ENCODE measurements around the gene SUGCT. TPM values are rescaled to one million over a fixed set of nuclear protein-coding genes. Genes with fewer than 3 reads are reported as not detected.
A peak's percentile ranks its signal among the peaks of the same experiment; 100 is the strongest.

Gene SUGCT
- total RNA-seq: 10 to 100 TPM in 1 of 2 donors, 1 to 10 TPM in 1; 3.3 to 15.2 TPM

DNA sequence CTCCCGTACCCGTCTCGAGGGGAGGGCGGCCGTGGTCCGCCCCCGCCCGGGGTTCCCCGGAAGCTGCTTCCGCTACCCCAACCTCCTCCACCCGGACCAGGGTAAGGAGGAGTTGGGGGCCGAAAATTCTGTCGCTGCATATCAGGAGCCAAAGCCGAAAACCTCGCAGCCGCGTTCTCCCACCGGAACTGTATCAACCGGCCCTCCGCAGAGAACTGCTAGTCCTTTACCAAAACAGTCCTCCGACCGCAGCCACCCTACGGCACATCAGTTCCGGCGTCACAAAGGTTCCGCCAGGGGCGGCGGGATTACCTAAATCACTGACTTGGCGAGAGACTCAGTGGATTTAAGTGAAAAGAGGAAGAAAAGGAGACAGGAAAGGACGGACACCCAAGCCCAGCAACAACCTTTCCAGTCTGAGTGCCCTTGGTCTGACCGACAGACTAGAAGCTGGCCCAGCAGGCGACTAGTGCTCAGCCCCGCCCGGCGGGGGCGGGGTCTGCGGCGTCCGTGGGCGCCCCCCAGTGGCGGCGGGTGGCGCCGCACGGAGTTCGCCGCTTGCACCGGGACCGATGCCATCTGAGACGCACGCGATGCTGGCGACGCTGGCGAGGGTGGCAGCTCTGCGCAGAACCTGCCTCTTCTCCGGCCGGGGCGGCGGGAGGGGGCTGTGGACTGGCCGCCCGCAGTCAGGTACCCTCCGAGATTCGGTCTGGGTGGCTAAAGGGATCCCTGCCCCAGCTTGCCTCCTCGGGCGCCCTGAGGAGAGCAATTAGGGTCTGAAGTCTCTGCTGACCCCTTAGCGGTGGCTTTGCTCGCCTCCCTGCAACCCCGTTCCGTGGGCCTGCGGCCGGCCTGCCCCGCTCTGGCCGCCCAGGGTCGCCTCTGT, at the start of gene SUGCT, which contains the start of gene MPLKIP:
SUGCT (plus strand) TSS at position 578 of the 889 bp plus-strand sequence.
MPLKIP (minus strand) TSS at position 195 of the 889 bp plus-strand sequence; CDS start at position 140, 55 bp downstream.
- Histone ChIP-seq H3K27ac (peak within 1 kb of the TSS; percentile 83 to 88), H3K27me3 (replicated peaks; ENCODE audit: insufficient read depth) (no peaks in the 10 kb centered on the region), H3K9me3 (no peaks in the 10 kb centered on the region), H3K4me3 (peak within 1 kb of the TSS; percentile 83), H3K4me1 (ENCODE audit: control insufficient read depth in 1 of 2, low read depth in 2 of 2) (peaks cover 19 to 35% of the 10 kb centered on the region in 2 donors), H3K36me3 (no peaks in the 10 kb centered on the region)
- TF ChIP-seq, protein P1, sequence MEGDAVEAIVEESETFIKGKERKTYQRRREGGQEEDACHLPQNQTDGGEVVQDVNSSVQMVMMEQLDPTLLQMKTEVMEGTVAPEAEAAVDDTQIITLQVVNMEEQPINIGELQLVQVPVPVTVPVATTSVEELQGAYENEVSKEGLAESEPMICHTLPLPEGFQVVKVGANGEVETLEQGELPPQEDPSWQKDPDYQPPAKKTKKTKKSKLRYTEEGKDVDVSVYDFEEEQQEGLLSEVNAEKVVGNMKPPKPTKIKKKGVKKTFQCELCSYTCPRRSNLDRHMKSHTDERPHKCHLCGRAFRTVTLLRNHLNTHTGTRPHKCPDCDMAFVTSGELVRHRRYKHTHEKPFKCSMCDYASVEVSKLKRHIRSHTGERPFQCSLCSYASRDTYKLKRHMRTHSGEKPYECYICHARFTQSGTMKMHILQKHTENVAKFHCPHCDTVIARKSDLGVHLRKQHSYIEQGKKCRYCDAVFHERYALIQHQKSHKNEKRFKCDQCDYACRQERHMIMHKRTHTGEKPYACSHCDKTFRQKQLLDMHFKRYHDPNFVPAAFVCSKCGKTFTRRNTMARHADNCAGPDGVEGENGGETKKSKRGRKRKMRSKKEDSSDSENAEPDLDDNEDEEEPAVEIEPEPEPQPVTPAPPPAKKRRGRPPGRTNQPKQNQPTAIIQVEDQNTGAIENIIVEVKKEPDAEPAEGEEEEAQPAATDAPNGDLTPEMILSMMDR (IDR thresholded peaks at IDR 0.05): peak; percentile 99
- ATAC-seq (ENCODE audit: insufficient number of reproducible peaks, low FRiP score, low read depth): peak; percentile 95
- DNase-seq (ENCODE audit: low spot score): peak; percentile 58

DNA sequence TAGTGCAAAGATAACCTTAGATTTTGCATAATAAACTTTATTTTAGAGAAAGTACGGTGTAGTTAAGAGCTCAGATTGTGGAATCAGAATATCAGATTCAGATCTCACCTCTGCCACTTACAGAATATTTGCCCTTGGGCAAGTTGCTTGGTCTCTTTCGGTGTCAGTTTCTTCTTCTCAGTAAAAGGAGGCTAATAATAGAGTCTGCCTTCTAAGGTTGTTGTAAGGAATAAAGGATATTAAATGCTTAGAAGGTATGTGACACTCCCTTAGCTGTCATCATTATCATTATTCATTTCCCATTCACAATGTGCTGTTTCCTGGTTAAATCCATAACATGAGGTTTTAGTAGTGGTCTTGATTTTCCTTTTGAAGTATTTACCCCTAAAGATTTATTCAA, 42.6 kb upstream of the SUGCT start:
- DNase-seq (ENCODE audit: low spot score): no peak
- ATAC-seq (ENCODE audit: insufficient number of reproducible peaks, low FRiP score, low read depth): no peak
- Histone ChIP-seq H3K4me1 (ENCODE audit: control insufficient read depth in 1 of 2, low read depth in 2 of 2) (no peaks in the 10 kb centered on the region), H3K4me3 (no peak overlapping the region), H3K27ac (no peak overlapping the region), H3K27me3 (replicated peaks; ENCODE audit: insufficient read depth) (no peaks in the 10 kb centered on the region), H3K36me3 (peaks cover 38% of the 10 kb centered on the region), H3K9me3 (no peaks in the 10 kb centered on the region)
- TF ChIP-seq, protein P1 (IDR thresholded peaks at IDR 0.05): no peak

DNA sequence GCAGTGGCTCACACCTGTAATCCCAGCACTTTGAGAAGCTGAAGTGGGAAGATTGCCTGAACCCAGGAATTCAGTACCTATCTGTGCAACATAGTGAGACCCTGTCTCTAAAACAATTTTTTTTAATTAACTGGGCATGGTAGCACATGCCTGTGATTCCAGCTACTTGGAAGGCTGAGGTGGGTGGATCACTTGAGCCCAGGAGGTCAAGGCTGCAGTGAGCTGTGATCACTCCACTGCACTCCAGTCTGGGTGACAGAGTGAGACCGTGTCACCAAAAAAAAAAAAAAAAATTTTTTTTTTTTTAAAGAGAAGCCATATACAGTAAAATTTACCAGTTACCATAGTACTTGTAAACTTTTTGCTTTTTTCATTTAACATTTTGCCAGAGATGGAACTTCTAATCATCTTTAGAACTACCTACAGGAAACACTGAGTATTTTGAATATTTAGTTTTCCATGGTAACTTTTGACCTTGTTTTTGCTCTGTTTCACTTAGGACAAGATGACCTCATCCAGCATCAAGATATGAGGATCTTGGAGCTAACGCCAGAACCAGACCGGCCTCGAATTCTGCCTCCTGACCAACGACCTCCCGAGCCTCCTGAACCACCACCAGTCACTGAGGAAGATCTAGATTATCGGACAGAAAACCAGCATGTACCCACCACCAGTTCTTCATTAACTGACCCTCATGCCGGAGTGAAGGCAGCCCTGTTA, 41.0 kb upstream of the SUGCT start:
- Histone ChIP-seq H3K4me1 (ENCODE audit: control insufficient read depth in 1 of 2, low read depth in 2 of 2) (peaks cover 6 to 11% of the 10 kb centered on the region in 2 donors), H3K4me3 (no peak overlapping the region), H3K9me3 (no peaks in the 10 kb centered on the region), H3K27me3 (replicated peaks; ENCODE audit: insufficient read depth) (no peaks in the 10 kb centered on the region), H3K36me3 (peaks cover 33% of the 10 kb centered on the region), H3K27ac (no peak overlapping the region)
- no peak for ATAC-seq (ENCODE audit: insufficient number of reproducible peaks, low FRiP score, low read depth)
- no peak for DNase-seq (ENCODE audit: low spot score)
- TF ChIP-seq, protein P1 (IDR thresholded peaks at IDR 0.05): no peak

DNA sequence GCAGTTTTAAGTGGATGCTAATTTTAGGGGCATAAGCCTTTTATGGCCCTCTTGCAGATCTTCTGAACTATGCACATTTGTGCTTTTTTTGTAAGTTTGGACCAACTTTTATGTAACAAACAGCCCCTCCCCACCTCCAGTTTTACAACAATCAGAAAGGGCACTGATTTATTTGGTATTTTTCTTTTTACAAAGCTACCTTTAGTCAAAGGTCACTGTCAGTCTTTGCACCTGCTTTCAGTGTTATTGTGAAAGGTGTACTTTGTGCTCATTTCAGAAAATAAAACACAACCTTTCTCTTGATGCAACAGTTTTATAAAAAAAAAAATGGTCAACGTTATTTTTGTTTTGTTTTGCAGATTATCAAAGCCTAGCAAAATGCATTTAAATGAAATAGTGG, 39.6 kb upstream of the SUGCT start:
- Histone ChIP-seq H3K9me3 (no peaks in the 10 kb centered on the region), H3K4me3 (no peak overlapping the region), H3K4me1 (ENCODE audit: control insufficient read depth in 1 of 2, low read depth in 2 of 2) (peaks cover 6 to 11% of the 10 kb centered on the region in 2 donors), H3K27ac (no peak overlapping the region), H3K36me3 (peaks cover 26% of the 10 kb centered on the region), H3K27me3 (replicated peaks; ENCODE audit: insufficient read depth) (no peaks in the 10 kb centered on the region)
- DNase-seq (ENCODE audit: low spot score) (no peak), ATAC-seq (ENCODE audit: insufficient number of reproducible peaks, low FRiP score, low read depth) (no peak)
- TF ChIP-seq, protein P1 (IDR thresholded peaks at IDR 0.05): no peak

Measured in thoracic aorta (tissue), 2 donors.